Epithelial cell of esophagus (primary cell): ENCODE data around the gene ENPP1.

Experiments
- DNase-seq: peaks from one replicate; pipeline ENCODE4 v3.0.0; 2010; ENCODE audit warnings: low read depth
- H3K4me3 ChIP-seq: 2 replicates; pipeline ENCODE4 v1.5.1; 2011; ENCODE audit warnings: mild to moderate bottlenecking, low read length, control low read depth
- TF ChIP-seq, protein P1 (sequence below): IDR thresholded peaks from 2 replicates; pipeline ENCODE4 v1.5.1; 2011; ENCODE audit warnings: low read depth, mild to moderate bottlenecking, low read length, control low read depth, inconsistent platforms; ENCODE audit not compliant: insufficient read depth; ENCODE audit errors: missing control alignments

ENPP1 gene

GRCh38 chr6:131832363-131832762 is 24.5 kb downstream of the ENPP1 start:
- H3K4me3 ChIP-seq = no peak overlapping the region
- DNase-seq = no peak
- TF ChIP-seq, protein P1, sequence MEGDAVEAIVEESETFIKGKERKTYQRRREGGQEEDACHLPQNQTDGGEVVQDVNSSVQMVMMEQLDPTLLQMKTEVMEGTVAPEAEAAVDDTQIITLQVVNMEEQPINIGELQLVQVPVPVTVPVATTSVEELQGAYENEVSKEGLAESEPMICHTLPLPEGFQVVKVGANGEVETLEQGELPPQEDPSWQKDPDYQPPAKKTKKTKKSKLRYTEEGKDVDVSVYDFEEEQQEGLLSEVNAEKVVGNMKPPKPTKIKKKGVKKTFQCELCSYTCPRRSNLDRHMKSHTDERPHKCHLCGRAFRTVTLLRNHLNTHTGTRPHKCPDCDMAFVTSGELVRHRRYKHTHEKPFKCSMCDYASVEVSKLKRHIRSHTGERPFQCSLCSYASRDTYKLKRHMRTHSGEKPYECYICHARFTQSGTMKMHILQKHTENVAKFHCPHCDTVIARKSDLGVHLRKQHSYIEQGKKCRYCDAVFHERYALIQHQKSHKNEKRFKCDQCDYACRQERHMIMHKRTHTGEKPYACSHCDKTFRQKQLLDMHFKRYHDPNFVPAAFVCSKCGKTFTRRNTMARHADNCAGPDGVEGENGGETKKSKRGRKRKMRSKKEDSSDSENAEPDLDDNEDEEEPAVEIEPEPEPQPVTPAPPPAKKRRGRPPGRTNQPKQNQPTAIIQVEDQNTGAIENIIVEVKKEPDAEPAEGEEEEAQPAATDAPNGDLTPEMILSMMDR = no peak

- H3K4me3 ChIP-seq = no peak overlapping the region
- TF ChIP-seq, protein P1 = no peak
- DNase-seq = peak; percentile 28
Measured at GRCh38 chr6:131838051-131838450, 30.2 kb downstream of the ENPP1 start.

GRCh38 chr6:131839388-131839787 is 31.6 kb downstream of the ENPP1 start:
- TF ChIP-seq, protein P1 = no peak
- no peak overlapping the region for H3K4me3 ChIP-seq
- no peak for DNase-seq

DNA sequence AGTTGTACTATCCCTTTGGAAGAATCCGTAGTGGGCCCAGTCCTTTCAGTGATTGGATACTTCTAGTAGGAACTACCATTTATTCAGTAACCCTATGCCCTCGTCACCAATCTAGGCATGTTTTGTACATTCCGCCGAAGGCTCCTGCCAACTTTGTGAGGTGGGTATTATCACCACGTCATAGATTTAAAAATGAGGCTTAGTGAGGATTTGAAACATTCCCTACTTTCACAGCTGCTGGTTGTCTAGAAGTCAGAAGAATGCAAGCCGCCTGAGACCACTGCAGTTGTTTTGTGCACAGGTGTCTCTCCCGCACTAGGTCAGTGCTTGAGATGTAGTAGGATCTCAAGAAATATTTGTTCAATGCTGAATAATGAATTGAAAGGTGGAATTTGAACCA is 32.6 kb downstream of the ENPP1 start:
- no peak overlapping the region for H3K4me3 ChIP-seq
- TF ChIP-seq, protein P1 = no peak
- no peak for DNase-seq

DNA sequence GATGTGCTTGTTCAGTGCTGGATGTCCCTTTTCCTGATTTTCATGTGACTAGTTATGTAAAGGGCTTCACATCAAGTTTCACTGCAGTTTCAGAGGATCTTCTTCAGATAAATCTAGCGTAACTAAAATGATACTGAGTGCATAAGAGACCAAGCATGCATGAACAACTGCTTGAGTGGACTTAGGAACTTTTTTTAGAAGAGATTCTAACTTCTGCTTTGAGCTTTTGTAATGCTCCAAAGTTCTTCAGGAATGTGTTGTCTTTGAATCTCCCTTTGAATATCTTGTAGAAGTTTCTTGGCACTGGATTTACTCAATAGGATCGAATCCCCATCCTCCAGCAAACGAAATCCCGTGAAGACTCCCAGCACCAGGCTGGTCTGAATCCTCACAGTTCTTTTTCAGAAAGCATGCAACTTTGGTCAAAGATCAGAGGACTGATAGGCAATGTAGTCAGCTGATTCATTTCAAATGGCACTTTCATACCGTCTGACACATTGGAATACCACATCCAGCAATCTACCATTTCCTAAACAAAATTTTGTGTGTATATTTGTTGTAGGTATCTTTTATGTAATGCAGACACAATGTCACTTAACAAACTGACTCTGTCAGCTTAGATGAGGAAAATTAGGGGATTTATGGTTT is 33.2 kb downstream of the ENPP1 start:
- TF ChIP-seq, protein P1 = no peak
- H3K4me3 ChIP-seq = no peak overlapping the region
- DNase-seq = no peak

- no peak for DNase-seq
- TF ChIP-seq, protein P1 = no peak
- no peak overlapping the region for H3K4me3 ChIP-seq
Measured at GRCh38 chr6:131843768-131844167, 35.9 kb downstream of the ENPP1 start.

GRCh38 chr6:131844243-131844841 is 36.5 kb downstream of the ENPP1 start:
- TF ChIP-seq, protein P1 = no peak
- H3K4me3 ChIP-seq = no peak overlapping the region
- DNase-seq = peak; percentile 63
